C4-2B (cell line): ENCODE measurements around the gene SLC39A13.

Experiments
- ZFX ChIP-seq: fragments of 450-650 bp; IDR thresholded peaks from 2 replicates; pipeline ENCODE4 v1.6.1; 2017
- TF ChIP-seq, protein P1 (sequence below): fragments of 450-650 bp; conservative IDR thresholded peaks from 2 replicates; pipeline ENCODE4 v1.5.1; 2017; ENCODE audit warnings: mild to moderate bottlenecking

DNA sequence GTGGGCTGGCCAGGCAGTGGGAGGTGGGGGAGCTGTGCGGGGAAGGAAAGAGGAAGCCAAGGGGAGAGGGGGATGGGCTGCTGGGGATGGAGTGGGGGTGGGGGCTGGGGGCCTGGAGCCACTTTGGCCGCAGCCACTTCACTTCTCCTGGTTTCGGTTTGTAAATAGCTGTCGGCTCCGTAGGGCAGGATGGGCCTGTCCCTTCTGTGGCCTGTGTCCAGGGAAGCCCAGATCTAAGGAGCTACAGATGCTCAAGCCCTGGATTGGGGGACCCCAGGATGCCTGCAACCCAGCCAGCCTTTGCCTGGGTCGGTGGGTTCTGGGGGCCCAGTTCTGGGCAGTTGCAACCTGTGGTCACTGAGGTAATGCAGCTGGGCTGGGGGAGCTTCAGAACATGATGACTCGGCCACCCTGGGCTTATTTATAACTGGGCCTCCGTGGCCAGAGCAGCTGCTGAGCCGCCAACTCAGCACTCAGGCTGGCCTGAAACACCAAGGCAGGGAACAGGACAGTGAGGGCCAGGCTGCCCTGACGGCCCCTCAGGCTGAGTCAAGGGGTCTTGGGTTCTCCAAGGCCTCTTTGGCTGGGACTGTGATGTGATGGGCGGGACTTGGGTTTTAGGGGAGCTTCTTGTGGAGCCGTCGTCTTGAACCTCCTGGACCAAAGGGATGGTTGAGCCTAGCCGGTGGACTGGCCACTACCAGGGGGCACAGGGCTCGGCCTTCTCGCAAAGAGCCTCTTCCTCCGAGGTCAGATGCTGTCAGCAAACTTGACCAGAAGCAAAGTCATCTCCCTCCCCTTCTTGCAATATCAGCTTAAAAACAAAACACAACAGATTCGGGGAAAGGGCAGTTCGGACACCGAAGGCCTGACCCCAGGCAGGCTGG lies 15.0 kb upstream of the SLC39A13 start:
- TF ChIP-seq, protein P1, sequence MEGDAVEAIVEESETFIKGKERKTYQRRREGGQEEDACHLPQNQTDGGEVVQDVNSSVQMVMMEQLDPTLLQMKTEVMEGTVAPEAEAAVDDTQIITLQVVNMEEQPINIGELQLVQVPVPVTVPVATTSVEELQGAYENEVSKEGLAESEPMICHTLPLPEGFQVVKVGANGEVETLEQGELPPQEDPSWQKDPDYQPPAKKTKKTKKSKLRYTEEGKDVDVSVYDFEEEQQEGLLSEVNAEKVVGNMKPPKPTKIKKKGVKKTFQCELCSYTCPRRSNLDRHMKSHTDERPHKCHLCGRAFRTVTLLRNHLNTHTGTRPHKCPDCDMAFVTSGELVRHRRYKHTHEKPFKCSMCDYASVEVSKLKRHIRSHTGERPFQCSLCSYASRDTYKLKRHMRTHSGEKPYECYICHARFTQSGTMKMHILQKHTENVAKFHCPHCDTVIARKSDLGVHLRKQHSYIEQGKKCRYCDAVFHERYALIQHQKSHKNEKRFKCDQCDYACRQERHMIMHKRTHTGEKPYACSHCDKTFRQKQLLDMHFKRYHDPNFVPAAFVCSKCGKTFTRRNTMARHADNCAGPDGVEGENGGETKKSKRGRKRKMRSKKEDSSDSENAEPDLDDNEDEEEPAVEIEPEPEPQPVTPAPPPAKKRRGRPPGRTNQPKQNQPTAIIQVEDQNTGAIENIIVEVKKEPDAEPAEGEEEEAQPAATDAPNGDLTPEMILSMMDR = no peak
- TF ChIP-seq ZFX = no peak
